HG03060 (cell line): ENCODE measurements around the gene COL5A1.
"Not testable (repeated sequence)": the region's sequence is repeated elsewhere in the genome, so short reads cannot be mapped to it uniquely, and the experiment has no call there.

Experiments
- ATAC-seq: cut with Tn5 transposase; IDR thresholded peaks from one replicate; pipeline ENCODE4 v1.9.1; 2021; ENCODE audit warnings: low read depth, moderate number of reproducible peaks; ENCODE audit not compliant: unreplicated experiment

Gene COL5A1

DNA sequence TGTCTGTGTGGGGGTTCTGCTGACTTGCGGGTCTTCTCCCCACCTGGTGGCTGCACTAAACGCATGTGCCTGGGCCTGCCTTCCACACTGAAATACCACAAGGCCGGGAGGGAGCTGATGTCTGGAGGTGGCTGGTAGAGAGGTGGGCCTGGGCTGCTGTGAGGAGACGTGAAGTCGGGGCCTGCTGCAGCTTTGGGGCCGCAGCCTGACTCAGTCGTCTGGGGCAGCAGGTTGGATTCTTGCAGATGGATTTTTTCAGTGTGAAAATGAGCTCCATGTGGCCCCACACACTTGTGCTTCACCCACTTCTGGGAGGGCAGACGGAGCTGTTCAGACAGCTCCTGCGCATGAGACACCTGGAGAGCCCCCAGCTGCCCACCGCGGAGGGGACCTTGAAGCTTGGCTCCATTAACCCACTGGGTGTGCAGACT lies 29.3 kb downstream of the COL5A1 start:
- no peak for ATAC-seq

DNA sequence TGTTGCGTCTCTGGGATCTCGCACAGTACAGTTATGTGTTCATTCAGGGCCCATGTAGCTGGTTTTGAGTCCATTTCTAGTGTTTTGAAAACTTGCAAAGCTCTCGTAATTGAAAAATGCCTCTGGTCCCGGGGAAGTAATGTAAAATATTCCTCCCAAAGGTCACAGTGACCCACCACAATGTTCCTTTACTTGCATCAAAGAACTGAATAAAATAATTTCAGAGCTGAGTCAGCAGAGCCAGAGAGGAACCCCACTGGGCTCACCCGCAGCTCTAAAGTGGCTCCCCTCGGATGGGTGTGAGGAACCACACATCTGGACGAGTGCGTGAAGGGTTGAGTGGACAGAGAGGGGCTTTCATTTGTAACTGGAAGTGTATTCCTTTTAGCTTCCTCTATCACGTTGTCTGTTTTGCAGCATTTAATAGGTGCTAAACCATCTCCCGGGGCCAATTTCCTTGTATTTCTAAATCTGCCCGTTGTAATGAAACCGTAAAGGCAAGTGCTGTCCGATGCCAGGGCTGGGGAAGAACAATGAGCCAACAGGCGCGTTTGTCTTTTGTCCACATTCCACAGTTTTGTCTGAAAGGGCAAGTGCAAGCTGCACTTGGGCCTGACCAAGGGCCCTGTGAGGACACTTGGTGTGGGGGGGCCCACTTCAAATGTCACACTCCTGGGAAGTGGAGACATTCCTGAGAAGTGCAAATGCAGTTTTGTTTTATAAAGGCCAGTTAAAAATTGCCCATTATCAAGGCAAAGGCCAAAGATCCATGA lies 29.9 kb downstream of the COL5A1 start:
- ATAC-seq, result no peak

DNA sequence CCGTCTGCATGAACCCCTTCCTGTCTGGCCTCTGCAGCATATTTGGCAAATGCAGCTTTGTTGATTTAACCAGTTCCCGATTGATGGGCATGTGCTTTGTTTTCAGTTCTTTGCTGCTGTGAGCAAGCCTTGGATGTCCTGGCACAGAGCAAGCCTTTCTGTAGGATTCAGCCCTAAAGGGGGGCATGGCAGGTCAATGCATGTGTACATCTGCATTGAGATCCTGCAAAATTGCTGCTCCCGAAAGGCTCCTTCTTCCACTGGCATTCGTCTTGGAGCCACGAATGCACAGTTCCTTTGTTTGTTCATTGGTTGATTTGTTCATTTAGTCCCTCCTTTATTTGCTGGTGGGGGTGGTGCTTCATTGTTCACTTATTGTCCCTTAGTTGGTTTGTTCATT lies 34.8 kb downstream of the COL5A1 start:
- ATAC-seq, result no peak

DNA sequence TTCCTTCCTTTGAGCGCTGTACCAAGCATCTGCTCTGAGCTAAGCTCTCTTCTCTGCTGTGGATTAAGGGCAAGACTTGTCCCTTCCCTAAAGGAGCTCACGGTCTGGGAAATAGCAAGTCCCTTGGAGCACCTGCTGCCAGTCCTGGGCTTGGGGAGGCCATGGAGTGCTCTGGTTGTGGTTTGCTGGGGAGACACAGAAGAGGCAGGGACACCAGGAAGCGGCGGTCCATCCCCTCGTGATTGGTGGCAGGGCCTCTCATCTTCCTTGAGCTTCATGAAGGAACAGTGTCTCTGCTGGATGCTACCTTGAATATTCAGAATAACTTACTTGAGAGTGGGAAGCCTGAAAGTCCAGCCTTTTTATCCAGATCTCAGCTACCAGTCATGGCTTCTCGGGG lies 35.3 kb downstream of the COL5A1 start:
- ATAC-seq, result no peak

DNA sequence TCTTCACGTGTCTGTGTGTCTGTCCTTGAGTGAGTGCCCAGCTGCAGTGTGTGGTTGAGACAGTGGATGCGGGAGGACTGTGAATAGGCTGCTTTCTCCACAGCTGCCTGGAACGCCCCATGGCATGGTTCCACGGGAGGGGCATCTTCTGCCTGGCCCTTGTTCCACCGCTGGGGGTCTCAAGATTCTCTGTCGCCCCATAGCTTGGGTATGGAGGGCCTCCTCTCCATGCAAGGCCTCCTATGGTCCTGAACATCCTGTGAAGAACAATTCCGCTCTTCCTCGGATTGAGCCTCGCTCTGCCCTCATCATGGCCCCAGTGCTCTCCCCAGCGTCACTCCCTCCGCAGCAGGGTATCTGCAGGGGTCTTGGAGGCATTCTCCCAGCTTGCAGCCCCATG lies 36.1 kb downstream of the COL5A1 start:
- ATAC-seq, result no peak

DNA sequence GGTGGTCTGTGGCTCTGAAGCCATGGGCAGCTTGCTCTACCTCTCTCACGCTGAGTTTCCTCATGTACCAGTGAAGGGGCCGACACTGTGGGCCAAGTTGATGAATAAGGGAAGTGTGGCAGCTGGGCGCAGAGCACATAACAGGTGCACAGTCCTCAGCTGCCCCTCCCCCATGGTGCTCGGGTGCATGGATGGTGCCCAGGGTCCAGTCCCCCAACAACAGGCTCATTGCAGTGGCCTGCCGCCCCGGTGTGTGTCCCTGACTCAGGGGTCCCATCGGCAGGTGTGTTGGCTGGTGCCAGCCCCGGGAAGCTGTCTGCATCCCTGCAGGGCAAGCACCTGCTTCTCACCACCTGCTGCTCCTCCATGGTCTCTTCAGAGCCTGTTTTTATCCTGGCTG lies 36.6 kb downstream of the COL5A1 start:
- no peak for ATAC-seq

DNA sequence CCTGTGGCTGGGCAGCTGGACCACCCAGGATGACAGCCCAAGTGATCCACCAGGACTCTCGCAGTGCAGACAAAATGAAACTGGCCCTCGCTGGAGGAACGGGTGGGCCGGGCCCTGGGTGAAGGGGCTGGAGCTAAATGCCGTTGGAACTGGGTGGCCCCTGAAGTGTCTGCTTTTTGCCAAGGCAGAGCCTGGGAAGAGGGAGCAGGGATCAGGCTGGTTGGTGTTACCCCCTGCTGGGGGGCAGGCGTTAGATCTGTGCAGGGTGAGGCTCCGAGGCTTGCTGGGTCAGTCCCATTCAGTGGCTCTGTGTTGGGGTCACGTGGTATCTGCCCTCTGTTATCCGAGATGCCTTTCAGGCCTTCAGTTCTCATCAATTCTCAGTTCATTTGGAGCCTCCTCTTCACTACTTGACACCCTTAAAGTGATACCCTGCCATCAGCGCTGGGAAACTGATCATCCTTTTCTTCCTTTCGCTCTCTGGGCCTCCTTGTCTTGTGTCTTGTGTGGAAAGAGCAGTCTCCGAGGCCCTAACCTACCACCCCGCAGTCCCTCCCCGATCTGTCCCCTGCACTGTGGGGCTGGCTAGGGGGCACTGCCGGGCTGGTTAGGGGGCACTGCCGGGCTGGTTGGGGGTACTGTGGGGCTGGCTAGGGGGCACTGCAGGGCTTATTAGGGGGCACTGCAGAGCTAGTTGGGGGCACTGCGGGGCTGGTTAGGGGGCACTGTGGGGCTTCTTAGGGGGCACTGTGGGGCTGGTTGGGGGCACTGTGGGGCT lies 37.3 kb downstream of the COL5A1 start:
- no peak for ATAC-seq

DNA sequence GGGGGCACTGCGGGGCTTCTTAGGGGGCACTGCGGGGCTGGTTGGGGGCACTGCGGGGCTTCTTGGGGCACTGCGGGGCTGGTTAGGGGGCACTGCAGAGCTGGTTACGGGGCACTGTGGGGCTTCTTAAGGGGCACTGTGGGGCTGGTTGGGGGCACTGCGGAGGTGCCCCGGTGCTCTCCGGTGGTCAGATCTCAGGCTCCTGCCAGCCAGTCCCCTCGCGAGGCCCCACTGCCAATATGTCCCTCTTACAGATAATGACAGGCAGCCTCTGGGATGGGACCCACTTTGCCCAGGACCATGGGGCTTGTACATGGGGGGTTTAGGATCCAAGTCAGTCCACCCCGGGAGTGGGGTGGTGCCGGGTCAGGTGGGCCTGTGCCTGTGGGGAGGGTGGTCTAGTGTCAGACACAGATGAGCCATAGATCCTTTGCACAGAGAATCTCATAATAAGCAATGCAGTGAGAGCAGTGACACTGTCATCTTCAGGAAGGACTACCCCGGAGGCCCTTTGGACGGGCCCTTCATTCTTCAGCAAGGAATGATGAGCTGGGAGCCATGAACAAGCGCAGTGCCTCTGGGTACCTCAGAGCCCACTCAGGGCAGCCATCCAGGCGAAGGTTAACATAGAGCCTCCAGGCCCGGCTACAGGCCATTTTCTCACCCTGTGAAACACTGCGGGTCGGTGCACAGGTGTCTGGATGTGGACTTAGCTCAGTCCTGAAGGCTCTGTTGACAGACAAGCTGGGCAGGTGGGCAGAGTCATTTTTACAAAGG lies 38.2 kb downstream of the COL5A1 start:
- ATAC-seq, result no peak

DNA sequence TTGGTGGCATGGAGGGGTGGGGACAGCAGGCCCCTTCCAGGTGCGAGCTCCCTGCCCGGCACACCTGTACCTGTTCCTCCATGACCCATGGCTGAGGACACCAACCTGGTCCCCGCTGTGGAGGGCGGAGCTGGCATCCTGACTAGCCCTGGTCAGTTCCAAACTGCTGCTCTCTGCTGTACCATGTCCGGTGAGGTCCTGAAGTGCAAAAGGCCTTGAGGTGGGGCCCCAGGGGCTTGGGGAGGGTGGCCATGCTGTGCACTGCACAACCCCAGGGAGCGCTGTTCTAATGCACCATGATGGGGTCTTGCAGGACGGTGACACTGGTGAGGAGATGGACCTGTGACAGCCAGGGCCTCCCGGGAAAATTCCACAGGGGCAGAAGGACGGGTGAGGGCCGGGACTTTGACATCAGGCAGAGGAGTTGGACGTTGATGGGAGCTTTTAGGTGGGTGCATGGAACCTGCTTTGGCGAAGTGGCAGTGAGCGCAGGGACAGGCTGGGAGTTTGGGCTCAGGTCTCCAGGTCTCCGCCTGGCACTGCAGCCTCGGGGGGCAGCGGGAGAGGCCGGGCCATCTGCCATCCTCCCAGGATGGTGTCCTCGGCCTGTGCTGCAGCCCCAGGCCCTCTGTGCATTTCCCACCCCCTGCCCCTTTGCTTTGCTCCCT lies 38.9 kb downstream of the COL5A1 start:
- no peak for ATAC-seq

DNA sequence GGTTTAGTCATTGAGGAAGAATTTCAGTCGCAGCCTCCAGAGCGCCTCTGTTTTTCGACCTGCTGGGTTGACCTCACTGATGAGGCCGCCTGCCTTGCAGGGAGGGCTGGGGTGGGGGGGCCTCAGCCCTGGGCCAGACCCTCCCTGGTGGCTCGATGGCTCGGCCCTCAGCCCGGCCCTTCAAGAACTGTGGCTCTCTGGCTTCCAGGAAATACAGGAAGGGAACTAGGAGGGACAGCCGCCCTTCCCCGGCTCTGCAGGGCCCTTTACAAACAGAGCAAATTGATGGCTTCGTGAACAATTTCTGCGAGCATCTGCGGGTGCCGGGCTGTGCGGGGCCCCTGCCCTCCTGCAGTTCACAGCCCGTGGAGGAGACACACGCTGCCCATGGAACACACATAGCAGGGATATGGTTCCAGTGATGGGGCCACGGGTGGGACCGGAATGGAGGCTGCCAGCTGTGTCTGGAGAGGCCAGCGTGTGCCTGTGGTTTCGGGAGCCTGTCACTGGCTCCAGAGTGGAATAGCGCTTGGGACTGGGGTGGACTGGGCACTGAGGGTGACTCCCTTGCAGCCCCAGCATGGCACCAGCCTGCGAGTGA lies 39.6 kb downstream of the COL5A1 start:
- no peak for ATAC-seq

DNA sequence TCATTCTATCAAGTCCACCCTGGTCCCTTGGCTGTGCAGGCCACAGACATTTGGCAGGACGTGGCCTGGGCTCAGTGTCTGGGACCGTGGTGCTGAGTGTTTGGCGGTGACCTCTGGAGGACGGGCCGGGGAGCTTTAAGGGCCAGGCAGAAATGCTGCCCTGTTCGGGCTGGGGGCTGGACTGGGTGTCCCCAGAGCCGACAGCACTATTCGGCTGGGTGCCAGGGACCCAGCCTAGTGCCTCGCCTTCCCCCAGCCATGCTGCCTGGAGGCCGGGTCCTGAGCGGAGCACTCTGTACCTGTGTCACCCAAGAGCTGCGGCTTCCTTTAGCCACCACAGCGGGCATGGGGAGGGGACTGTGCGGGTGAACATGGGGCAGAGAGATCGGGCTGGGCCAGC lies 40.4 kb downstream of the COL5A1 start:
- ATAC-seq, result no peak

DNA sequence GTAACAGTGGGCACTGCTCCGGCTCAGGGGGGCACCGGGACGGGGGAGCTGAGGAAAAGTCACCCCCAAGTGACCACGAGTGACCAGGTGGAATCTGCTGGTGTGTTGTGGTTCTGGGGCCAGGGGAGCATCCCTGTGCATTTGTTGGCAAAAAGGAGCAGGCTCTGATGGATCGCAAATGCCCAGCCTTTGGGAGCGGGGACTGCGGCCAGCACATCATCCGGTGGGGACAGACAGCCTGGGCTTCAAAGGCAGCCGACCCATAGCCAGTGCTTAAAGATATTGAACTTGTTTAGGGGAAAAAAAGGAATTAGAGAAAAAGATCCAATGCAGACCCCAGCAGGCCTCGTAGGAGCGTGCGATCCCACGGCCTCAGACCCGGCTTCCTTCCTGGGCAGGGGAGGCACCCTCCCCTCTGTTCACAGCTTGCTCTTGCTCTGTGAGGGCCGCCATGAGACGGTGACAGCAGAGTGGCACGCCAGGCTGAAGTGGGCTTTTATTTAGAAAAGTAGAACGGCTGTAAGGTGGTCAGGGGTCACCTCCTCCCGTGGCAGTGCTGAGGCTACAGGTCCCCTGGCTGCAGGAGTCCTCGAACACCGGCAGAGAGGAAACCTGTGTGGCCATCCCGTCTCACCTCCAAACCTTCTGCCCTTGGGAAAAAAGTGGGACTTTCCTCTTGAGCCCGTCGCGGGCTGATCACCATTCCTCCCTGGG lies 41.2 kb downstream of the COL5A1 start:
- no peak for ATAC-seq

DNA sequence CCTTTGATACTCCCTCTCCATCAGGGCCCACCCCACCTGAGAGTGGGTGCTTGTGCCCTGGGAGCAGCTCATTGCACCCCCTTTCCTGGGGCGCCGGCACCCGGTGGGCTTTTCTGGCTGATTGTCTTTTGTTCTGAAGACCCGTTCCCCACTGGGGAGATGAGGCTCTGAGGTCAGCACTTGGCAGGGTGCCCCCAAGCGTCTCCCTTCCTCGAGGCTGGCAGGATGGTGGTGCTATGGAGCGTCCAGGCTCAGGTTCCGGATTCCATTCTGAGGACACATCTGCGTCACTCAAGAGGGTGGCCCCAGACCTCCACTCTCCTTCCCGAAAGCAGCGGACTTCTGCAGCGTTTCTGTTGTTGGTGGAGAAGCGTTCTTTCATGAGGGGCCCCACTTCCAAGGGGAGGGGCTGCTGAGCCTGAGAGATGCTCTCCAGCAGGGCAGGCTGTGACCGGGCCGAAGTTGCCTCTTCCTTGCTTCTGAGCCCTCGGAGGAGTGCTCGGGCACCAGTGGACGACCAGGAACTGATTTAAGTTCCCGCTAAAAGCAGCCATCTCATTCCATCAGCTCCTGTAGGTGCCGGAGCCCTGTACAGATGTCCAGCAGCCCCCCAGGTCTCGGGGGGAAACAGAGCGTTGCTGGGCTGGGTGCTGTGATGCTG lies 42.2 kb downstream of the COL5A1 start:
- no peak for ATAC-seq

DNA sequence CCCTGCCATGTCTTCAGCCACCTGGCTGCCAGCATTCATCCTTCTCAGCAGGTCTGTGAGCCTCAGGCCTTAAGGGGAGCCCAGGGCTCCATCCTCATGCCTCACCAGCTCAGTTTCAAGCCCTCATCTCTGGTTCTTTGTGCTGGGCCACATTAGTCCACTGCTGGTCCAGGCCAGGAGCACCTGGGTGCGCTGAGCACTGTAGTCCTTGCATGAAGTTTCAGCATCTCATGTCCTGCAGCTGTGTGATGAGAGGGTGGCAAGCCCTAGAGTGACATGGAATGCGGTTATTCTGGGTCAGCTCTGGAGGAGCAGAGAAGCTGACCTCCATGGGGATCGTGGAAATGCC lies 42.7 kb downstream of the COL5A1 start:
- ATAC-seq, result no peak

DNA sequence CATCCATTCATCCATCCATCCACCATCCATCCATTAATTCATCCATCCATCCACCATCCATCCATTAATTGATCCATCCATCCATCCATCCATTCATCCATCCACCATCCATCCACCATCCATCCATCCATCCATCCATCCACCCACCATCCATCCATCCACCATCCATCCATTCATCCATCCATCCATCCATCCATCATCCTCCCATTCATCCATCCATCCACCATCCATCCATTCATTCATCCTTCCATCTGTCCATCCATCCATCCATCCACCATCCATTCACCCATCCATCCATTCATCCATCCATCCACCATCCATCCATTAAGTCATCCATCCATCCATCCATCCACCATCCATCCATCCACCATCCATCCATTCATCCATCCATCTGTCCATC lies 43.3 kb downstream of the COL5A1 start:
- ATAC-seq, result not testable (repeated sequence)

DNA sequence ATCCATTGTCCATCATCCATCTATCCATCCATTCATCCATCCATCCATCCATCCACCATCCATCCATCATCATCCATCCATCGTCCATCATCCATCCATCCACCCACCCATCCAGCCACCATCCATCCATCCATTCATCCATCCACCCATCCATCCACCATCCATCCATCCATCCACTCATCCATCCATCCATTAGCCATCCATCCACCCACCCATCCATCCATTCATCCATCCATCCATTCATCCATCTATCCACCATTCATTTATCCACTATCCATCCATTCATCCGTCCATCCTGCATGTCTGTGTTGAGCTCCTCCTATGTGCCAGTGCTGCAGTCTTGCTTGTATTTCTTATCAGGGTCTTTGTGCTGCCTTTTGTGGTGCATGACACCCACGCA lies 44.2 kb downstream of the COL5A1 start:
- ATAC-seq, result no peak

DNA sequence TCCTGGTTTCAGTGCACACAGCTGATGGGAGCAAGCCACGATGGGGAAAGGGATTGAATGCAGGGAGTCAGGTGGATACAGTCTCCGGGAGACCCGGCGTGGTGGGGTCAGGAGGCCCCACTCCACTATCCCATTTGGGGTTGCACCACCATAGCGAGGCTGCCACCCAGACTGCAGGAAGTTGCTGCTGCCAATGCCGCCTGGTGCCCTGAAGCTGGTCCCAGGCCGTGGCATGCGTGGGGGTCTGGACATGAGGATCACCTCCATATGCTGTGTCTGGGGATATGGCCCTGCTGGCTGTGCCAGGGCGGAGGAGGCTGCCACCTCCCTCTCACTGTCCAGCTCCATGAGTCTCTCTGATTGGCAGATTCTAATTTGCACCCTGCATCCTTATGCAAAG lies 45.3 kb downstream of the COL5A1 start:
- no peak for ATAC-seq

DNA sequence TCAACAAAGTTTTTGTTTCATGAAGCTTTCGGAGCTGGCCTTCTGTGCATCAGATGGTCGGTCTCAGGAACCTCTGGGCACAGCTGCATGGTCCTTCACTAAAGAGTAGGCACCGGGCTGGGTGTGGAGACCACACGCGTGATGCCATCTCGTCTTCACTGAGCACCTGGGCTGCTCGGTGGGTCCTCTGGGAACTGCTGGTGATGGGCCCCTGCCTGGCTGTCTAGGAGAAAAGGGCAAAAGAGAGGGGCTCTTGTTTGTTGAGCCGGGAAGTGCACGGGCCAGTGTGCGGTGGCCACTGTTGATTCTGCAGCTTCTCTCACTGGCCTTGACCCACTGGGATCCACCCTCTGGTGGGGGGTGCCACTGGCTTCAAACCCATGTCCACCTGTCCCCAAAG lies 46.0 kb downstream of the COL5A1 start:
- ATAC-seq, result no peak

DNA sequence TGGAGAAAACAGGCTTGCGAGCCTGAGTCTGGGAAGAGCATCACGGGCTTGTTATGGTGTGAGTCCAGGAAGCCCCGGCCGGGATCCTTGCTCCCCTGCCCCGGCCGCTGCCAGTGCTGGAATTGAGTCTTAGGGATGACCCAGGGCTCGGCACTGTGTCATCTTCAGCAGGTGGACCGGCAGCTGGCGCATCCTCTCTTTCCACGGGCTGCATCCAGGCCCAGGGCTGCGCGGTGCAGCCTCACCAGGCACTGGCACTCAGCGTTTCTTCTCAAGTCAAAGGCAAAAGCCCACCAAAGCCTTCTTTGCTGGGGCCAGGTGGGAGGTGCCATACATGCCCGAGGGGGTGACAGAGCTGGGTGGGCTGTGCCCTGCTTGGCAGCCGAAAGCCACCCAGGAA lies 46.6 kb downstream of the COL5A1 start:
- no peak for ATAC-seq
